GM12878 (cell line): ENCODE measurements around the gene ADK. TPM values are rescaled to one million over a fixed set of nuclear protein-coding genes. Genes with fewer than 3 reads are reported as not detected.

ENCODE experiments used
- ATAC-seq: fragments of 200-7000 bp; cut with Tn5 transposase; 3 replicates; pipeline ENCODE4 v1.9.1; 2020; ENCODE audit warnings: mild to moderate bottlenecking, moderate library complexity
- BruUV-seq: library from RNA; stranded (reverse); fragments of 400-500 nt; replicated peaks from 2 replicates; lab custom pipeline; 2021; lab: Mats Ljungman, UMichigan
- CTCF ChIA-PET: fragments of 300-600 bp; sonication (Branson Sonifier 250); formaldehyde crosslinking; extraction: SDS; loops from one replicate; lab custom pipeline; 2021; ENCODE audit warnings: inconsistent platforms; lab: Yijun Ruan, JAX
- POLR2A ChIA-PET: fragments of 350-600 bp; formaldehyde crosslinking; extraction: SDS; loops from one replicate; lab custom pipeline; 2021; ENCODE audit warnings: inconsistent platforms; lab: Charles Lee
- RAD21 ChIA-PET: fragments of 300-600 bp; sonication (Branson Sonifier 250); formaldehyde crosslinking; loops from one replicate; lab custom pipeline; 2023; ENCODE audit warnings: antibody characterized with exemption; ENCODE audit not compliant: unreplicated experiment; lab: Charles Lee
- SMC1A ChIA-PET: fragments of 300-600 bp; sonication (Branson Sonifier 250); formaldehyde crosslinking; loops from one replicate; lab custom pipeline; 2023; ENCODE audit not compliant: unreplicated experiment, uncharacterized antibody; lab: Charles Lee
- DNase-seq: peaks from one replicate; pipeline ENCODE4 v3.0.0-alpha.2; 2011; ENCODE audit warnings: low read depth, low spot score
- FAIRE-seq: peaks from 3 replicates; lab custom pipeline; 2011; peaks lifted over from hg19 to GRCh38; lab: Jason Lieb, UNC
- H2AFZ ChIP-seq: 2 replicates; pipeline ENCODE4 v1.6.0; 2011; ENCODE audit warnings: low read depth, low read length, control low read depth; ENCODE audit not compliant: control insufficient read depth
- H3K27ac ChIP-seq: 2 replicates; pipeline ENCODE4 v1.5.1; 2011; ENCODE audit warnings: control low read depth; ENCODE audit not compliant: control insufficient read depth, insufficient read depth
- H3K27me3 ChIP-seq, 2 experiments: replicated peaks in 1 of 2; 2 replicates each; pipeline versions ENCODE4 v1.6.0 to v1.6.1; 2011; ENCODE audit warnings: low read length in 1 of 2; ENCODE audit not compliant: control insufficient read depth in 2 of 2, insufficient read depth in 2 of 2
- H3K36me3 ChIP-seq, 2 experiments: 2 replicates each; pipeline ENCODE4 v1.5.1; 2011; ENCODE audit warnings: low read length in 1 of 2; ENCODE audit not compliant: control insufficient read depth in 2 of 2, insufficient read depth in 2 of 2
- H3K4me1 ChIP-seq: 2 replicates; pipeline ENCODE4 v1.6.1; 2011; ENCODE audit warnings: mild to moderate bottlenecking, low read length, moderate library complexity, mixed read lengths; ENCODE audit not compliant: control insufficient read depth, insufficient read depth
- H3K4me2 ChIP-seq: 2 replicates; pipeline ENCODE4 v1.6.0; 2011; ENCODE audit warnings: control low read depth; ENCODE audit not compliant: control insufficient read depth, insufficient read depth
- H3K4me3 ChIP-seq: fragments of 200-600 bp; sonication (generic); 2 replicates; pipeline ENCODE4 v1.5.1; 2016
- H3K79me2 ChIP-seq: 2 replicates; pipeline ENCODE4 v1.6.0; 2011; ENCODE audit warnings: low read length; ENCODE audit not compliant: control insufficient read depth, insufficient read depth
- H3K9ac ChIP-seq: 2 replicates; pipeline ENCODE4 v1.8.0; 2011; ENCODE audit warnings: low read length, control low read depth, mixed read lengths; ENCODE audit not compliant: control insufficient read depth, insufficient read depth
- H3K9me3 ChIP-seq: replicated peaks from 3 replicates; pipeline ENCODE4 v1.5.1; 2011; ENCODE audit warnings: mild to moderate bottlenecking, low read length; ENCODE audit not compliant: control insufficient read depth, insufficient read depth
- H4K20me1 ChIP-seq: 2 replicates; pipeline ENCODE4 v1.6.0; 2011; ENCODE audit not compliant: control insufficient read depth, insufficient read depth
- BACH1 ChIP-seq: fragments of 450-650 bp; IDR thresholded peaks from 2 replicates; pipeline ENCODE4 v1.6.1; 2017; ENCODE audit warnings: mild to moderate bottlenecking, borderline replicate concordance
- CEBPB ChIP-seq, 2 experiments: fragments of 150-350 bp in 1 of 2; IDR thresholded peaks; 2 replicates each; pipeline ENCODE4 v1.6.1; 2012 to 2014; ENCODE audit warnings: low read depth in 2 of 2, low read length in 2 of 2, borderline replicate concordance in 1 of 2, inconsistent platforms in 1 of 2
- CREB1 ChIP-seq: IDR thresholded peaks from 2 replicates; pipeline ENCODE4 v1.6.1; 2012; ENCODE audit warnings: low read depth, mild to moderate bottlenecking, inconsistent platforms
- IRF4 ChIP-seq: IDR thresholded peaks from 2 replicates; pipeline ENCODE4 v1.6.1; 2011; ENCODE audit warnings: low read depth, low read length
- KDM1A ChIP-seq: fragments of 200-600 bp; sonication (generic); IDR thresholded peaks from 2 replicates; pipeline ENCODE4 v1.6.1; 2016; ENCODE audit warnings: borderline replicate concordance
- MAX ChIP-seq: IDR thresholded peaks from 2 replicates; pipeline ENCODE4 v1.6.1; 2012; ENCODE audit warnings: low read depth, low read length, improper control_type of control experiment
- MEF2A ChIP-seq: IDR thresholded peaks from 2 replicates; pipeline ENCODE4 v1.6.1; 2011; ENCODE audit warnings: low read depth, mild to moderate bottlenecking, low read length, moderate library complexity; ENCODE audit not compliant: insufficient read depth
- MXI1 ChIP-seq: fragments of 150-350 bp; IDR thresholded peaks from 2 replicates; pipeline ENCODE4 v1.6.1; 2011; ENCODE audit warnings: low read depth, mild to moderate bottlenecking, inconsistent platforms, low read length, improper control_type of control experiment
- NBN ChIP-seq: fragments of 450-650 bp; IDR thresholded peaks from 2 replicates; pipeline ENCODE4 v1.6.1; 2016
- NFIC ChIP-seq: IDR thresholded peaks from 2 replicates; pipeline ENCODE4 v1.6.1; 2012; ENCODE audit warnings: low read depth, mild to moderate bottlenecking, inconsistent platforms, low read length, moderate library complexity
- NKRF ChIP-seq: fragments of 450-650 bp; conservative IDR thresholded peaks from 2 replicates; pipeline ENCODE4 v1.6.1; 2017; ENCODE audit warnings: mild to moderate bottlenecking, moderate library complexity
- RAD21 ChIP-seq: IDR thresholded peaks from 2 replicates; pipeline ENCODE4 v1.6.1; 2011; ENCODE audit warnings: mild to moderate bottlenecking, low read depth, low read length, moderate library complexity; ENCODE audit not compliant: insufficient read depth
- RBBP5 ChIP-seq: fragments of 200-600 bp; sonication (generic); conservative IDR thresholded peaks from 2 replicates; pipeline ENCODE4 v1.6.1; 2016
- REST ChIP-seq: IDR thresholded peaks from 2 replicates; pipeline ENCODE4 v1.6.1; 2012; ENCODE audit warnings: mild to moderate bottlenecking, low read depth, low read length
- RUNX3 ChIP-seq: IDR thresholded peaks from 2 replicates; pipeline ENCODE4 v1.6.1; 2012; ENCODE audit warnings: low read length, inconsistent platforms
- STAT3 ChIP-seq: IDR thresholded peaks from 2 replicates; pipeline ENCODE4 v1.6.1; 2011; ENCODE audit warnings: low read depth, low read length, improper control_type of control experiment
- TARDBP ChIP-seq: IDR thresholded peaks from 2 replicates; pipeline ENCODE4 v1.6.1; 2016; ENCODE audit warnings: borderline replicate concordance
- YY1 ChIP-seq: IDR thresholded peaks from 2 replicates; pipeline ENCODE4 v1.6.1; 2011; ENCODE audit warnings: low read depth, mild to moderate bottlenecking, low read length
- WGBS: methylation state at CpG from one replicate; pipeline ENCODE4 v1.1.6; 2016; ENCODE audit warnings: low lambda C conversion rate; ENCODE audit not compliant: insufficient replicate concordance, insufficient coverage; ENCODE audit errors: missing lambda C conversion rate; 5-methylcytosine and 5-hydroxymethylcytosine counted together
- in situ Hi-C: fragments of 300-500 bp; cut with MboI; formaldehyde crosslinking; loops from 9 replicates; pipeline ENCODE4 v1.14.3; 2018; ENCODE audit warnings: mixed read lengths
- intact Hi-C: fragments of 100-400 bp; cut with micrococcal nuclease; formaldehyde crosslinking; loops from one replicate; pipeline ENCODE4 v1.14.2; 2022; ENCODE audit not compliant: unreplicated experiment
- polyA plus RNA-seq, 11 experiments: library from polyadenylated mRNA; depleted of rRNA in 4 of 11; unstranded in 6 of 11; stranded (reverse) in 5 of 11; fragments of >200 nt; fragmentation: Nextera tagmentation in 4 of 11; fragmentation: Illumina TruSeq in 1 of 11; extraction: Ambion mirVana in 4 of 11; extraction: Trizol in 1 of 11; gene quantifications; 1 replicate in 1 of 11; 2 replicates in 10 of 11; pipeline versions ENCODE4 v1.2.1 to v1.2.3, GENCODE V29; 2011 to 2016; ENCODE audit warnings: inconsistent platforms in 2 of 11, missing spikeins in 2 of 11, low read depth in 1 of 11
- total RNA-seq, 4 experiments: library from RNA; depleted of rRNA in 3 of 4; stranded (reverse); fragments of >200 nt in 3 of 4; fragmentation: Illumina TruSeq in 1 of 4; extraction: Trizol in 1 of 4; gene quantifications; 2 replicates each; pipeline versions ENCODE4 v1.2.1 to v1.2.3, GENCODE V29; 2013 to 2021

ADK gene
- total and polyA plus RNA-seq, 10 of the 15 experiments (the other 5 are each of a cell fraction or from before 2014, with no cell fraction given): 42.0 to 151 (median 81.6) TPM

DNA sequence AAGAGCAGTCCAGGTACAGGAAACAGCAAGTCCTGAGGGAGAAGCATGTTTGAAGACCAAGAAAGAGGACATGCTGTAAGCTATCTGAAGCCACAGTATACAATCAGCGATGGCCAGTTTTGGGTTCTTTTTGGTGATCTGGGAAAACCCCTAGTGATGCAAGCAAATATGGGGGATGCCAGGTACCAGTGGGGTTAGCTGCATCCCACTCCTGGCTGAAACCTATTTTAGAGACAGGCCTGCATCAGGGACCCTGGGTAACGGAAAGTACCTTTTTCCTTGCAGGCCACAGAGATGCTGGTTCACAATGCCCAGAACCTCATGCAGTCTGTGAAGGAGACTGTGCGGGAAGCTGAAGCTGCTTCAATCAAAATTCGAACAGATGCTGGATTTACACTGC, 33.3 kb upstream of the ADK start:
- peak overlapping the region; percentile 13; the same call in 1 of the 2 replicates for H3K4me2 ChIP-seq
- no peak overlapping the region for H3K4me3 ChIP-seq
- in situ Hi-C loops: no loop called here
- H3K9ac ChIP-seq: no peak overlapping the region
- H3K4me1 ChIP-seq: peaks cover 10% of the 10 kb centered on the region
- no peak overlapping the region for H2AFZ ChIP-seq
- ChIA-PET RAD21 (interaction anchor here (0.8 to 1.5 kb wide), 6 partner anchors 13 to 232 kb away, joined by 3 to 5 read pairs (median 3); no protein-coding TSS in a partner anchor), POLR2A (interaction anchor here (0.5 kb wide), 1 partner anchor 228 kb away, joined by 4 read pairs; no protein-coding TSS in a partner anchor), CTCF (interaction anchor here (1.0 to 1.7 kb wide), 3 partner anchors 8 to 96 kb away, joined by 4 to 9 read pairs (median 6); no protein-coding TSS in a partner anchor), SMC1A (interaction anchor here (1.0 to 1.6 kb wide), 5 partner anchors 36 to 177 kb away, joined by 3 to 6 read pairs (median 4); no protein-coding TSS in a partner anchor)
- H3K36me3 ChIP-seq: peaks cover 10 to 44% of the 10 kb centered on the region in 2 experiments
- no peaks in the 10 kb centered on the region for H3K79me2 ChIP-seq
- ATAC-seq (peak; percentile 90), FAIRE-seq (no peak), DNase-seq (peak; percentile 27)
- no peaks in the 10 kb centered on the region for H3K27me3 ChIP-seq
- no peaks in the 10 kb centered on the region for H4K20me1 ChIP-seq
- peak overlapping the region; percentile 45 for H3K27ac ChIP-seq
- H3K9me3 ChIP-seq: no peaks in the 10 kb centered on the region
- BruUV-seq: no TSS peak
- WGBS: 55% methylated on average over 4 of the region's 4 CpGs
- intact Hi-C loops: loop anchor here (5.0 kb wide), 1 partner anchor 115 kb away; no protein-coding TSS in a partner anchor
- TF ChIP-seq CREB1 (0 out of 2 replicates have a peak, but pooled peaks have one; percentile 15), KDM1A (no peak), YY1 (peak; percentile 43; the same call in 1 of the 2 replicates), BACH1 (no peak), RUNX3 (peak; percentile 67), NBN (no peak), IRF4 (no peak), MAX (no peak), MEF2A (0 out of 2 replicates have a peak, but pooled peaks have one; percentile 33), NKRF (no peak), MXI1 (no peak), CEBPB (IDR thresholded peaks at IDR 0.05; ENCODE audit: borderline replicate concordance in 1 of 2, low read depth in 2 of 2, low read length in 2 of 2) (no peak), RAD21 (no peak), STAT3 (no peak), REST (no peak), TARDBP (no peak), NFIC (no peak), RBBP5 (no peak)
